ENCODE data around the gene PLCB4. TPM values are rescaled to one million over a fixed set of nuclear protein-coding genes. Genes with fewer than 3 reads are reported as not detected.

The PLCB4 gene
- total RNA-seq, 1 experiment from 2014 or later = 14.9 TPM

DNA sequence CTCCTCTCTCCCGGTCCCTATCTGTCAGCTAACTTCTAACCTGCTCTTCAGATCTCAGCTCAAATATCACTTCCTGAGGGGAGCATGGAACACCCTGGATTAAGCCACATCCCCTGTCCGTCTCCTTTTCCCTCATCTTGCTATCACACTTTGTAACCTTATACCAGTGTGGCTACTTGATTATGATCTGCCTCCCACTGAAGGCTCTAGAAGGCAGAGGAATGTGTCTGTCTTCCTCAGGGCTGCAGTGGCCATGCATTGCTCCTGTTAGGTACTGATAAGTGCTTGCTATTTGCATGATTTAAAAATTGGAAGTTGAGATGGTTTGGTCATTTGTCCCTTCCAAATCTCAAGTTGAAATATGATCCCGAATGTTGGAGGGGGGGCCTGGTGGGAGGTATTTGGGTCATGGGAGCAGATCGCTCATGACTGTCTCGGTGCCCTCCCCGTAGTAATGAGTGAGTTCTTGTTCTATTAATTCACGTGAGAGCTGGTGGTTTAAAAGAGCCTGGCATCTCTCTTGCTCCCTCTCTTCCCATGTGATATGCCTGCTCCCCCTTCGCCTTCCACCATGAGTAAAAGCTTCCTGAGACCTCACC, 71.4 kb downstream of the PLCB4 start:
- no peak for DNase-seq
- Histone ChIP-seq H3K27me3 (ENCODE audit: insufficient read depth, low read depth) (no peaks in the 10 kb centered on the region), H3K79me2 (ENCODE audit: low read depth) (no peaks in the 10 kb centered on the region), H2AFZ (no peak overlapping the region), H3F3A (ENCODE audit: insufficient read depth, low read depth) (no peaks in the 10 kb centered on the region), H3K4me2 (no peak overlapping the region), H3K4me3 (no peak overlapping the region), H3K4me1 (replicated peaks; ENCODE audit: insufficient read depth) (no peaks in the 10 kb centered on the region), H3K36me3 (ENCODE audit: low read depth) (no peaks in the 10 kb centered on the region), H3K27ac (no peak overlapping the region), H4K20me1 (ENCODE audit: insufficient read depth) (no peaks in the 10 kb centered on the region), H3K9me3 (ENCODE audit: insufficient read depth, low read depth) (no peaks in the 10 kb centered on the region), H3K9me2 (ENCODE audit: insufficient read depth) (no peaks in the 10 kb centered on the region; the same call in 1 of the 2 replicates)
- TF ChIP-seq, protein P1, sequence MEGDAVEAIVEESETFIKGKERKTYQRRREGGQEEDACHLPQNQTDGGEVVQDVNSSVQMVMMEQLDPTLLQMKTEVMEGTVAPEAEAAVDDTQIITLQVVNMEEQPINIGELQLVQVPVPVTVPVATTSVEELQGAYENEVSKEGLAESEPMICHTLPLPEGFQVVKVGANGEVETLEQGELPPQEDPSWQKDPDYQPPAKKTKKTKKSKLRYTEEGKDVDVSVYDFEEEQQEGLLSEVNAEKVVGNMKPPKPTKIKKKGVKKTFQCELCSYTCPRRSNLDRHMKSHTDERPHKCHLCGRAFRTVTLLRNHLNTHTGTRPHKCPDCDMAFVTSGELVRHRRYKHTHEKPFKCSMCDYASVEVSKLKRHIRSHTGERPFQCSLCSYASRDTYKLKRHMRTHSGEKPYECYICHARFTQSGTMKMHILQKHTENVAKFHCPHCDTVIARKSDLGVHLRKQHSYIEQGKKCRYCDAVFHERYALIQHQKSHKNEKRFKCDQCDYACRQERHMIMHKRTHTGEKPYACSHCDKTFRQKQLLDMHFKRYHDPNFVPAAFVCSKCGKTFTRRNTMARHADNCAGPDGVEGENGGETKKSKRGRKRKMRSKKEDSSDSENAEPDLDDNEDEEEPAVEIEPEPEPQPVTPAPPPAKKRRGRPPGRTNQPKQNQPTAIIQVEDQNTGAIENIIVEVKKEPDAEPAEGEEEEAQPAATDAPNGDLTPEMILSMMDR (conservative IDR thresholded peaks at IDR 0.05) = no peak
- TF ChIP-seq EZH2 (IDR thresholded peaks at IDR 0.05; ENCODE audit: low read depth) = no peak
- no TSS peak for BruUV-seq (replicated peaks)
- intact Hi-C loops (cut with micrococcal nuclease; ENCODE audit: unreplicated experiment) = no loop called here
- ChIA-PET CTCF (interaction anchor here (0.6 kb wide), 1 partner anchor 338 kb away, joined by 10 read pairs; no protein-coding TSS in a partner anchor), POLR2A (ENCODE audit: unreplicated experiment) (no interaction called here)

DNA sequence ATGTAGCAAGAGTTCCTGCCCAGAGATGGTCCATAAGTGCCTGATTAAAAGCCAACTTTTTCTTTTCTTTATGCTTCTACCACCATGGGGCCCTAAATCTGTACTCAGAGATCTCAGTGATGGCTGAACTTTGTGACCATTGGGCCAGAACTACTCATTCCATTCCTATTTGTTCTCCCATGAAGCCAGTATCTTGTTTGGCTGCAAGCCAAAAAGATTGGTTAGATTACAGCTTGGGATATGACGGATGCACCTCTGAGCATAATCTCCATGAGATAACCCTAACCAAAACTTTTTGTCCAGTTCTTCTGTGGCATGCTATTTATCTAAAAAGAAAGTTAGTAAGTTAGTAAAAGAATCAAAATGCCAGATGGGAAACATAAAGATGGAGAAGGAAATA, 72.2 kb downstream of the PLCB4 start:
- TF ChIP-seq EZH2 (IDR thresholded peaks at IDR 0.05; ENCODE audit: low read depth) = no peak
- TF ChIP-seq, protein P1 (conservative IDR thresholded peaks at IDR 0.05) = no peak
- no peaks in the 10 kb centered on the region for H3K36me3 ChIP-seq (ENCODE audit: low read depth)
- BruUV-seq (replicated peaks) = no TSS peak
- H3K79me2 ChIP-seq (ENCODE audit: low read depth) = no peaks in the 10 kb centered on the region
- no peak overlapping the region for H3K27ac ChIP-seq
- no peak overlapping the region for H3K4me3 ChIP-seq
- H3K27me3 ChIP-seq (ENCODE audit: insufficient read depth, low read depth) = no peaks in the 10 kb centered on the region
- no peak overlapping the region for H2AFZ ChIP-seq
- CTCF ChIA-PET = interaction anchor here (0.6 kb wide), 1 partner anchor 339 kb away, joined by 10 read pairs; no protein-coding TSS in a partner anchor
- no peaks in the 10 kb centered on the region; the same call in 1 of the 2 replicates for H3K9me2 ChIP-seq (ENCODE audit: insufficient read depth)
- no peaks in the 10 kb centered on the region for H3F3A ChIP-seq (ENCODE audit: insufficient read depth, low read depth)
- no peaks in the 10 kb centered on the region for H3K9me3 ChIP-seq (ENCODE audit: insufficient read depth, low read depth)
- intact Hi-C loops (cut with micrococcal nuclease; ENCODE audit: unreplicated experiment) = no loop called here
- H3K4me2 ChIP-seq = no peak overlapping the region
- POLR2A ChIA-PET (ENCODE audit: unreplicated experiment) = no interaction called here
- no peaks in the 10 kb centered on the region for H3K4me1 ChIP-seq (replicated peaks; ENCODE audit: insufficient read depth)
- DNase-seq = no peak
- H4K20me1 ChIP-seq (ENCODE audit: insufficient read depth) = no peaks in the 10 kb centered on the region

DNA sequence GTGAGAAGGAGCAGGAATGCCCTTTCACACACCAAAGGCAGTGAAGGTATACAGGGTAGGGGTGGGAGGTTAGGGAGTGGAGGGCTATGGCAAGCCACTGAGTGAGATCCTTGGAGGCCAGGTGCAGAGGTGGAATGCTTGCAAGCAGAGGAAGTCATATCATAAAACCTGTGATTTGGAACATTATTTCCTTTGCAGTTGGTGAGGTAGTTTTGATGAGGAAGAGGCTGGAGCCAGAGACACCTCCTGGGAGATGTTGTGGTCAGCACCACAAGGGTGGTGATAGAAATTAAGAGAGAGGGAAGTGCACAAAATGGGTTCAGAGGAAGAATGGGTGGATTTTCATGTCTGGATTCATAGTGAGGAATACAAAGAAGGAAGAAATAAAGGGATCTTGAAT, 73.0 kb downstream of the PLCB4 start:
- H3K4me2 ChIP-seq = no peak overlapping the region
- no peaks in the 10 kb centered on the region for H4K20me1 ChIP-seq (ENCODE audit: insufficient read depth)
- H3K9me2 ChIP-seq (ENCODE audit: insufficient read depth) = no peaks in the 10 kb centered on the region; the same call in 1 of the 2 replicates
- no peaks in the 10 kb centered on the region for H3K4me1 ChIP-seq (replicated peaks; ENCODE audit: insufficient read depth)
- H3K27me3 ChIP-seq (ENCODE audit: insufficient read depth, low read depth) = no peaks in the 10 kb centered on the region
- no peaks in the 10 kb centered on the region for H3K79me2 ChIP-seq (ENCODE audit: low read depth)
- no peaks in the 10 kb centered on the region for H3K9me3 ChIP-seq (ENCODE audit: insufficient read depth, low read depth)
- H3K4me3 ChIP-seq = no peak overlapping the region
- no TSS peak for BruUV-seq (replicated peaks)
- TF ChIP-seq, protein P1 (conservative IDR thresholded peaks at IDR 0.05) = no peak
- TF ChIP-seq EZH2 (IDR thresholded peaks at IDR 0.05; ENCODE audit: low read depth) = no peak
- intact Hi-C loops (cut with micrococcal nuclease; ENCODE audit: unreplicated experiment) = no loop called here
- no peaks in the 10 kb centered on the region for H3F3A ChIP-seq (ENCODE audit: insufficient read depth, low read depth)
- no peak overlapping the region for H3K27ac ChIP-seq
- ChIA-PET CTCF (no interaction called here), POLR2A (ENCODE audit: unreplicated experiment) (no interaction called here)
- no peaks in the 10 kb centered on the region for H3K36me3 ChIP-seq (ENCODE audit: low read depth)
- H2AFZ ChIP-seq = no peak overlapping the region
- no peak for DNase-seq

All from PC-9 (cell line).